ENCODE results near the gene NNMT. TPM values are rescaled to one million over a fixed set of nuclear protein-coding genes. Genes with fewer than 3 reads are reported as not detected.

Gene NNMT
- total RNA-seq, 1 experiment from 2014 or later = not detected

DNA sequence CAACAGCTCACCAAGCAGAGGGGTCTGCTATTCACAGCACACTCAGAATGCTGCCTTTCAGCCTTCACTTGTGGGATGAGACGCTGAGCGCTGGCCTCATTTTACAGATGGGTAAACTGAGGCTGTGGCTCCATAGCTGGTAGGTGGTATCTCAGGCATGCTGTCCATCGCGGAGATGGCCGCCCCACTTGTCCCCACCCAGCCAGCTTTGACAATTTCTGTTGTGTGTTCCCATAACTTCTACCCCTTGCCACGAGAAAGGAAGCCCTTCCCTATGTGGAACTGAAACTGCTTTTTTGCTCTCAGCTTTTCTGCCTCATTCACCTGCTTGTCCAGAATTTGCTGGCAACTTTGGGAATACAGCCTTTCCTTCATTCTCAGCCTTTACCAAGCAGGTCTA lies 36.1 kb upstream of the NNMT start:
- H4K8ac ChIP-seq (replicated peaks; ENCODE audit: insufficient read length, low read depth, low read length) = no peak overlapping the region
- no peak overlapping the region for H2AFZ ChIP-seq (ENCODE audit: low read length)
- no peaks in the 10 kb centered on the region; the same call in 1 of the 2 replicates for H3K4me1 ChIP-seq (ENCODE audit: insufficient read depth, low read length)
- no peak overlapping the region for H3K14ac ChIP-seq (ENCODE audit: insufficient read depth, low read length)
- H3K23ac ChIP-seq (ENCODE audit: insufficient read length, low read depth, low read length) = no peak overlapping the region
- no peak overlapping the region for H2BK20ac ChIP-seq (ENCODE audit: low read depth, low read length, poor library complexity, severe bottlenecking)
- Mint-ChIP-seq H3K27me3 (ENCODE audit: low read depth) (peaks cover 4% of the 10 kb centered on the region), H3K4me1 (peaks cover 7 to 22% of the 10 kb centered on the region in 2 experiments), H3K36me3 (ENCODE audit: insufficient read depth in 1 of 3, low read depth in 3 of 3) (no peaks in the 10 kb centered on the region), H3K27ac (no peak overlapping the region), H3K9me3 (no peaks in the 10 kb centered on the region), H3K4me3 (no peak overlapping the region)
- H4K91ac ChIP-seq (ENCODE audit: insufficient read length, low read depth, low read length) = no peak overlapping the region
- WGBS (ENCODE audit: extremely low coverage, insufficient read length, low lambda C conversion rate) = no CpG with 5 or more reads among the region's 6 CpGs
- no peak overlapping the region for H3K9ac ChIP-seq (ENCODE audit: extremely low read depth, insufficient read length, low read length)
- H4K5ac ChIP-seq (ENCODE audit: insufficient read length, low read depth, low read length) = no peak overlapping the region
- no peak overlapping the region for H2BK120ac ChIP-seq (ENCODE audit: low read depth, low read length, poor library complexity, severe bottlenecking)
- H3K27ac ChIP-seq (ENCODE audit: insufficient read length, low read depth, low read length) = no peak overlapping the region
- TF ChIP-seq, protein P1, sequence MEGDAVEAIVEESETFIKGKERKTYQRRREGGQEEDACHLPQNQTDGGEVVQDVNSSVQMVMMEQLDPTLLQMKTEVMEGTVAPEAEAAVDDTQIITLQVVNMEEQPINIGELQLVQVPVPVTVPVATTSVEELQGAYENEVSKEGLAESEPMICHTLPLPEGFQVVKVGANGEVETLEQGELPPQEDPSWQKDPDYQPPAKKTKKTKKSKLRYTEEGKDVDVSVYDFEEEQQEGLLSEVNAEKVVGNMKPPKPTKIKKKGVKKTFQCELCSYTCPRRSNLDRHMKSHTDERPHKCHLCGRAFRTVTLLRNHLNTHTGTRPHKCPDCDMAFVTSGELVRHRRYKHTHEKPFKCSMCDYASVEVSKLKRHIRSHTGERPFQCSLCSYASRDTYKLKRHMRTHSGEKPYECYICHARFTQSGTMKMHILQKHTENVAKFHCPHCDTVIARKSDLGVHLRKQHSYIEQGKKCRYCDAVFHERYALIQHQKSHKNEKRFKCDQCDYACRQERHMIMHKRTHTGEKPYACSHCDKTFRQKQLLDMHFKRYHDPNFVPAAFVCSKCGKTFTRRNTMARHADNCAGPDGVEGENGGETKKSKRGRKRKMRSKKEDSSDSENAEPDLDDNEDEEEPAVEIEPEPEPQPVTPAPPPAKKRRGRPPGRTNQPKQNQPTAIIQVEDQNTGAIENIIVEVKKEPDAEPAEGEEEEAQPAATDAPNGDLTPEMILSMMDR (conservative IDR thresholded peaks at IDR 0.05) = no peak
- H3K79me2 ChIP-seq (ENCODE audit: insufficient read depth, low read length) = no peaks in the 10 kb centered on the region
- no peak overlapping the region for H2BK15ac ChIP-seq (ENCODE audit: low read depth, low read length)
- H4K20me1 ChIP-seq (ENCODE audit: control insufficient read depth, insufficient read depth, insufficient read length) = no peaks in the 10 kb centered on the region
- H2BK5ac ChIP-seq (ENCODE audit: insufficient read length, low read length) = no peak overlapping the region
- no peaks in the 10 kb centered on the region for H3K23me2 ChIP-seq (ENCODE audit: insufficient read length, low read depth, low read length, poor library complexity, severe bottlenecking)
- no peaks in the 10 kb centered on the region for H3K79me1 ChIP-seq (ENCODE audit: insufficient read depth, low read depth, low read length, poor library complexity, severe bottlenecking)
- H3K4me2 ChIP-seq (ENCODE audit: insufficient read depth, insufficient read length, low read length) = no peak overlapping the region
- H3K27me3 ChIP-seq (ENCODE audit: insufficient read depth, low read length) = no peaks in the 10 kb centered on the region
- no peak overlapping the region for H3K56ac ChIP-seq (ENCODE audit: insufficient read length, low read depth, low read length)
- H3T11ph ChIP-seq (ENCODE audit: low read length) = no peak overlapping the region
- H2BK12ac ChIP-seq (ENCODE audit: insufficient read length, low read depth, low read length) = no peak overlapping the region
- H3K4ac ChIP-seq (ENCODE audit: low read depth, low read length) = no peak overlapping the region
- no peak overlapping the region for H2AK5ac ChIP-seq (ENCODE audit: insufficient read length, low read length)
- H3K18ac ChIP-seq (ENCODE audit: insufficient read length, low read depth, low read length) = no peak overlapping the region
- no peaks in the 10 kb centered on the region for H3K9me3 ChIP-seq (ENCODE audit: control insufficient read depth, low read depth, low read length)
- DNase-seq = no peak
